Measurements from ENCODE around the gene AKT2.
A peak's percentile ranks its signal among the peaks of the same experiment; 100 is the strongest.
"Not testable (repeated sequence)": the region's sequence is repeated elsewhere in the genome, so short reads cannot be mapped to it uniquely, and the experiment has no call there.

AKT2 gene

DNA sequence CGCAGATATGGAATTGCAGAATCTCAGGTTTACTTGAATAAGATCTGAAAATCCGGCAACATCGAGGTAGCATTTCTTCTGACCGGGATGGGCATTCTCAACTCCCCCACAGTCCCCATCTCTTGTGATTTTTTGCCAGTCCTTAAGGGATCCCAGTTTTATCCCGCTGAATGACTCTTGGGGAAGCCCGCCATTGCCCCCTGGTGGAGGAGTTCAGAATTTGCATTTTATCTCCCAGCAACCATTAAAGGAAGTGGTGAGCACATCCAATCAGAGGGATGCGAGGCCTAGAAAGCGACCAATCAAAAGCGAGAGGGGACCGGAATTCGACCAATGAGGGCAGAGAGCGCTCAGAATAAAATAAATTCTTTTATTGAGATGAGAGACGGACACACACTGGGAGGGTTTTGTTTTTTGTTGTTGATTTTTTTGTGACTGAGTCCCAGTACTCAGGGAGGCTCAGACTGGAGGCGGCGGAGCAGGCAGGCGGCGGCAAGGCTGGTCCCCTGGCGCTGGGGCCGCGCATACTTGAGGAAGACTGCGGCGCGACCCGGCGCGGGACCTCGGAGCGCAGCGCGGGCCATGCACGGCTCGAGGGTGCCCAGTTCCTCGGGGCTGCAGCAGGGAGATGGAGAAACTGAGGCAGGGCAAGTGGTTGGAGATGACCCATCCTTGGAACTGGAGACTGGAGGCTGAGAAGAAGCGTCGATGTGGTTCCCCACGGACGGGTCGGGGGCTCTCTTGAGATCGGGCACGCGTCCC lies 63.1 kb downstream of the AKT2 start:
- peak; percentile 29 to 50 (median 40) for DNase-seq (ENCODE audit: low read depth in 2 of 3, low spot score in 2 of 3)

DNA sequence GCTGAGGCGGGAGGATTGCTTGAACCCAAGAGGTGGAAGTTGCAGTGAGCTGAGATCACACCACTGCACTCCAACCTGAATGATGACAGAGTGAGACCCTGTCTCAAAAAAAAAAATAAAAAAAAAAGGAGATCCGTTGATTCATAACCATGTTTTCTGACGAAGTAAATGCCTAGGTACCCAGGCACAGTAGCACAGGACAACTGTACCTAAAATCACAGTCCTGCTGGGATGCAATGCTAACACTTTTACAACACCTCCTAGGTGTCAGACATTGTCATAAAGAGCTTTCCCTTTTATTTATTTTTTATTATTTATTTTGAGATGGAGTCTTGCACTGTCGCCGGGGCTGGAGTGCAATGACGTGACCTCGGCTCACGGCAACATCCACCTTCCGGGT lies 64.5 kb downstream of the AKT2 start:
- DNase-seq (ENCODE audit: low read depth in 2 of 3, low spot score in 2 of 3) = no peak

DNA sequence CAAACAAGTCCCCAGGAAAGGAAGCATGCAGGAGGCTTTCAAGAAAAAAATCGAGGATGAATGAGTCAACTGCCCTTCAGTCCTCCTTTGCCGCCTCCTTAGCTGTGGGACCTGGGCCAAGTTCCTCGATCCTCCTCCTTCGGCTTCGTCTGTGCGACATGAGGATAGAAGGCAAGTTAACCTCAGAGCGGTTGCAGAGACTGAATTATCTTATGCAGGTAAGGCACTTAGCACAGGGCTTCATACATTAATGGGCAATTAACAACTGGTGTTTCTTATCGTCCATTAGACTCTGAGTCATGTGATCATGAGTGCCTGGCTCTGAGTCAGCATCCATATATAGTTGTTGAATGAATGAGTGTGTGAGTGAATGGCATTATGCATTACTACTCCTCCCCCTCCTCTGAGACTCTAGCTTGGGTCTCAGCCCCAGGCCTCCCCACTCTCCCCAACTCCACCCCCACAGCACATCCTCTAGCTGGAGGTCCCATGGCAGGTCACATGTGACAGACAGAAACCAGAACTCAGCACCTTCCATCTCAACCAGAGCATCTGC lies 65.3 kb downstream of the AKT2 start:
- no peak for DNase-seq (ENCODE audit: low read depth in 2 of 3, low spot score in 2 of 3)

DNA sequence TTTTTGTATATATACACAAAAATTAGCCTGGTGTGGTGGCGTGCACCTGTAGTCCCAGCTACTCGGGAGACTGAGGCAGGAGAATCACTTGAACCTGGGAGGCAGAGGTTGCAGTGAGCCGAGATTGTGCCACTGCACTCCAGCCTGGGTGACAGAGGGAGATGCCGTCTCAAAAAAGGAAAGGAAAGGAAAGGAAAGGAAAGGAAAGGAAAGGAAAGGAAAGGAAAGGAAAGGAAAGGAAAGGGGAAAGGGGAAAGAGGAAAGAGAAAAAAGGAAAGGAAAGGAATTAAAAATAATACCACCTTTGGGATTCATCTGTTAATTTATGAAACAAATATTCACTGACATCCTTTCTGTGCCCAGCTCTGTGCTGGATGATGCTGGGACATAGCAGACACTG lies 66.1 kb downstream of the AKT2 start:
- not testable (repeated sequence) for DNase-seq (ENCODE audit: low read depth in 2 of 3, low spot score in 2 of 3)

DNA sequence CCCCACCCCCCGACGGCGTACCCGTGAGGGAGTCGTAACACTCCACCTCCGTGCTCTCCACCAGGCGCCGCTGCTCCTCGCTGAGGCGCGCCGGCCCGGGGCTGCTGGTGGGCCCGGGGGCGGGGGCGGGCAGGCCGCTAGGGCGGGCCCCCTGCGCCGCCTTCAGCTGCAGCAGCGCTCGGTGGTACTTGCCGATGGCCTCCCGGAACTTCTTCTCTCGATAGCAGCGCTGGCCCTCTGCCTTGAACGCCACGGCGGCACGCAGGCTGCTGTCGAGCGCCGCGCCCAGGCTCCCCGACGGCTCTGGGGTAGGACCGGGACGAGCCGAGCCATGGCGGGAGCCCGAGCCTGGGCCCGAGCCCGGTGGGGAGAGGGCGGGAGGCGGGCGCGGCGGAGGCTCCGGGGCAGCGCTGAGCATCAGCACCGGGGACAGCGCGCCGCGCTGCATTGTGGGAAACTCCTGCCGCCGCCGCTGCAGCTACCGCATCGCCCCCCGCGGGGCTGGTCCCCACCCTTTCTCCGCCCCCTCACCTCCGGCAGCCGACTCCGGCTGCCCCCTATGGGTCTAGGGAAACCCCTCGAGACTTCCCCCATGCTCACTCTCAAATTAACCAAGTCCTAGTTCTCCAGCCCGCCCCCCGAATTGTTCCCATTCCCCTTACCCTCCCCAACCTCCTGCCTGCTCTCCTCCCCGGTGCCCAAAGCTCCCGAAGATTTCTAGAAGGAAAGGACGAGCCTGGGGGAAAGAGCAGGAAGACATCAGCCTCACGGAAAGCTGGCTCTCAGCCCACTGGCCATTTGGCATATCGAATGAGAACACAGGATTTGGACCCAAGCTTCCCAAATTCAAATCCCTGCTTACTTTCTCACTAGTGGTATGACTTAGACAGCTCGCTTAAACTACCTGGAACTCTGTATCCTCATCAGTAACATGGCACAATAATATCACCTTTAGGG lies 66.9 kb downstream of the AKT2 start, which contains the start of gene TTC9B:
TSS of gene TTC9B (minus strand) at position 451 of the 957 bp plus-strand sequence. CDS start at position 448, 3 bp downstream.
- DNase-seq (ENCODE audit: low read depth in 2 of 3, low spot score in 2 of 3) = peak in 1 of 3 experiments; percentile 11

DNA sequence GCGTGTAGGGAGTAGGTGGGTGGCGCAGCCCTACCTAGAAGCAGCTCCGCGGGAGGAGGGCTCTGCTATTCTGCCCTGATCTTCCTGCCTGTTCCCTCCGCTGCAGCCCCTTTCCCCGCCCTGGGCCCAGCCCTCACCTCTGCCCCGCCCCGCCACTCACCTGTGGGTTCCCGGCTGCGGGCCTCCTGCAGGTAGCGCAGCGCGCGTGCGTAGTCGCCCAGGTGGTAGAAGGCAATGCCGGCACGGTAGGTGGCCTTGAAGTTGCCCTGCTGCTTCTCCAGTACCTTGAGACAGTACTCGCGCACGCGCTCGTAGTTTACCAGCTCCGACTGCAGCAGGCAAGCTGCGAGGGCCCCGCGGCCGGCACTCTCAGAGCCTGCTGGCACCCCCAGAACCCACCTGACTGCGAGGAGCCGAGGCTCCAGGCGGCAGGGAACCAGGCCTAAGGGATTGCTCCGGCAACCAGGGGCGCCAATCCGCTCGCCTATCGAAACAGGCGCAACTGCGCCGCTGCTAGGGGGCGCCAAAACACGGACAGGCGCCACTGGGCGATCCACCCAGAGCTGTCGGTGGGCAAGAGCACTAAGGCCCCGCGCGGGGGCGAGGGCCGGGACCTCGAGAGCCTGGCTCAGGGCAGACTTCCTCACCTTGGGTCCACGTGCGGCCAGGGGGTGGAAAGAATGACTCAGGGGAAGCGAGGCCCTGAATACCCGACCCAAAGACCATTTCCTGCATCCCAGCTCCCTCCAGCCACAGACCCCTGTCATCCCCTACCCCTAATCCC lies 67.9 kb downstream of the AKT2 start:
- no peak for DNase-seq (ENCODE audit: low read depth in 2 of 3, low spot score in 2 of 3)

DNA sequence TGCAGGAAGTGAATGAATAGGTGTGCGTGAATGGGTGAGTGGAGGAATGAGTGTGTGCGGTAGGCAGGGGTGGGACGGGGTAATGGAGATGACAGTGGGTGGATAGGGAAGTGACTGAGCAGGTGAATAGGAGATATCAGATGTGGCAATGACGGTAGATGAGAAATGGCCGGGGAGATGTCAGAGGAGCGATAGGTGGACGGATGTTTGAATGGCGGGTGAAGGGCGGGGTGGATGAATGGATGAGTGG lies 68.4 kb downstream of the AKT2 start:
- no peak for DNase-seq (ENCODE audit: low read depth in 2 of 3, low spot score in 2 of 3)

DNA sequence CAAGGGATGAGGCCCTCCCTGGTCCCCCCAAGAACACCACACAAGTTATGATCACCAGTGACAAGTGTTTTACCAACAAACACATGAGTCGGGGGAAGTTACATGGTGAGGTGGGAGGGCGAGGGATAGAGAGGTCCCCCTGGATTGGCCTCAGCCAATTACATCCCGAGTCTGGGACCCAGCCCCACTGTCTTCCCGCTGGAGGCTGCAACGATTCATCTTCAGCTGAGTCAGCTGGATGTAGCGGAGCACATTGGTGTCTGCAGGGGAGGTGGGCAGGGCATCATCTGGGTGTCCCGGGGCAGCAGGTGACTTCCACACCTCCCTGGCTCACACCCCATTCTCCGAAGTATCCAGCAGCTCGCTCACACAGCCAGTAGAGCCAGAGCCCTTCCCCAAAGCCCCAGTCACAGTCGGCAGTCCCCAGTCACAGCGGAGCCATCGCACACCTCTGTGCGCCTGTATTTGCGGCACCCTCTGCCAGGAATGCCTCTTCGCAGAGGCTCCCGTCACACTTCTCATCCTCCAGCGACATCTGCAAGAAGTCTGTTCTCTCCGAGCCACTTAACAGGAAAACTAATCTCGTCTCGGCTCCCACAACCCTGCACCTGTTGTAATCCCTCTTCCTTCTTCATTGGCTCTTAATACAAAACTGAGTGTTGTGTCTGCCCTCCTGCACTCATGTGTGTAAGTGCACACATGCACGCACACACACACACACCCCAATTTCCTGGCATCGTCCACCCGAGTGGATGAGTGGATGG lies 69.0 kb downstream of the AKT2 start:
- DNase-seq (ENCODE audit: low read depth in 2 of 3, low spot score in 2 of 3) = no peak

DNA sequence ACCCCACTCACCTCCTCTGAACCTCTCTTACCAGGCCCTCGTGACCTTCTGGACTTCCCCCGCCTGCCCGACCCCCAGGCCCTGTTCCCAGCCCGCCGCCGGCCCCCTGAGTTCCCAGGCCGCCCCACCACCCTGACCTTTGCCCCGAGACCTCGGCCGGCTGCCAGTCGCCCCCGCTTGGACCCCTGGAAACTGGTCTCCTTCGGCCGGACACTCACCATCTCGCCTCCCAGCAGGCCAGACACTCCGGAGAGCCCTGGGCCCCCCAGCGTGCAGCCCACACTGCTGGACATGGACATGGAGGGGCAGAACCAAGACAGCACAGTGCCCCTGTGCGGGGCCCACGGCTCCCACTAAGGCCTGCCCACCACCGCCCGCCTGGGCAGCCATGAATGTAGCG lies 70.2 kb downstream of the AKT2 start:
- no peak for DNase-seq (ENCODE audit: low read depth in 2 of 3, low spot score in 2 of 3)

DNA sequence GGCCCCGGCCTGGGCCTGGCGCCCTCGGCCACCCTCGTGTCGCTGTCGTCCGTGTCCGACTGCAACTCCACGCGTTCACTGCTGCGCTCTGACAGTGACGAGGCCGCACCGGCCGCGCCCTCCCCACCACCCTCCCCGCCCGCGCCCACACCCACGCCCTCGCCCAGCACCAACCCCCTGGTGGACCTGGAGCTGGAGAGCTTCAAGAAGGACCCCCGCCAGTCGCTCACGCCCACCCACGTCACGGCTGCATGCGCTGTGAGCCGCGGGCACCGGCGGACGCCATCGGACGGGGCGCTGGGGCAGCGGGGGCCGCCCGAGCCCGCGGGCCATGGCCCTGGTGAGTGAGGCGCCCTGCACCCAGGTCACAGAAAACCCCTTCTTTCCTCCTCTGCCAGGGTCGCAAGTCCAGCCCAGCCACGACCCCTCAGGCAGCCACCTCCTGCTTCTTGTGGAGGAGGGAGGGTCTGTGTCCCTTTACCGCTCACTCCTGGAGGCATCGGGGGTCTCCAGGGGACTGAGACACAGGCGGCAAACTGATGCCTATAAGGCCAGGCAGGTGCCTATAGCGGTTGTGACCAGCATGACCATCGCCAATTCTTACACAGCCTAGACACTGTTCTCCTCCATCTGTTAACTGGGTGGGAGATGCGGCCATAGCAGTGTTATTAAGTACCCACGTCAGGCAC lies 71.1 kb downstream of the AKT2 start:
- DNase-seq (ENCODE audit: low read depth in 2 of 3, low spot score in 2 of 3) = no peak

DNA sequence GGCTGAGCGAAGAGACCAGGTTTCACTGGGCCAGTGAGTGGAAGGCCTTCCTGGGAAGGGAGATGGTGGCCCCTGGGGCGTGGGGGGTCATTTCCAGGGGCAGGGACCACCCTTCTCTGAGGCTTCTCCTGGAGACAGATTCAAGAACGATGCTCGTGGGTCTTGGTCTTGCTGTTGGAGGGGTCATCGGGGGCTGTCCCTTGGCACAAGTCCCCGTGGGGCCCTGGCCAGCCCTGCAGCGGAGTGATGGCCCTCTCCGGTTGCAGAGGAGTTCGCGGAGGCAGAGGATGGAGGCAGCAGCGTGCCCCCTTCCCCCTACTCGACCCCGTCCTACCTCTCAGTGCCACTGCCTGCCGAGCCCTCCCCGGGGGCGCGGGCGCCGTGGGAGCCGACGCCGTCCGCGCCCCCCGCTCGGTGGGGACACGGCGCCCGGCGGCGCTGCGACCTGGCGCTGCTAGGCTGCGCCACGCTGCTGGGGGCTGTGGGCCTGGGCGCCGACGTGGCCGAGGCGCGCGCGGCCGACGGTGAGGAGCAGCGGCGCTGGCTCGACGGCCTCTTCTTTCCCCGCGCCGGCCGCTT lies 71.8 kb downstream of the AKT2 start:
- DNase-seq (ENCODE audit: low read depth in 2 of 3, low spot score in 2 of 3) = no peak

DNA sequence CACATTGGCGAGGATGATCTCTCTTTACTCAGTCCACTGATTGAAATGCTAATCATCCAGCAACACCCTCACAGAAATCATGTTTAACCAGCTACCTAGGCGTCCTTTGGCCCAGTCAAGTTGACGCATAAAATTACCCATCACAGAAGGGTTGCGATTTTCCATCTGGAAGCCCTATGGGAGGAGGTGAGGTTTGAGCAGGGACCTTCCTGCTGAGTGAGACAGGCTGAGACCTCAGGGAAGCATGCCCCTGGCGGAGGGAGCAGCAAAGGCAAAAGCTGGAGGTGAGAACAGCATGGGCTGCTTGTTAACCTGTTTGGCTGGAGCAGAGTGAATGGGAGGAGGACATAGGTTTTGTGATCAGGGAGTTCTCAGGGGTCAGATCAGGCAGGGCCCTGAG lies 74.3 kb downstream of the AKT2 start:
- DNase-seq (ENCODE audit: low read depth in 2 of 3, low spot score in 2 of 3) = no peak

DNA sequence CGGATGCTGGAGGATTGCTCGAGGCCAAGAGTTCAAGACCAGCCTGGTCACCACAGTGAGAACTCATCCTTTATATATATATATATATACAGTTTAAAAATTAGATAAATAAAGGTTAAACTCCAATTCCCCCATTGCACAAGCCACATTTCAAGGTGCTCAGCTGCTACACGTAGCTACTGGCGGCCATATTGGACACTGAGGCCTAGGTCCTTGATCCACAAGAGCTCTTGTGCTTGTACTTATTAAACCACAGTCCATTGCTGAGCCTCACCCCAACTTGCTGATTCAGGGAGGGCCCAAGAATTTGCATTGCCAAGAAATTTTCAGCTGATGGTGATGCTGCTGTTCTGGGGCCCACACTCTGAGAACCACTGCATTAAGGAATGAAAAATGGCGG lies 76.5 kb downstream of the AKT2 start:
- DNase-seq (ENCODE audit: low read depth in 2 of 3, low spot score in 2 of 3) = no peak

DNA sequence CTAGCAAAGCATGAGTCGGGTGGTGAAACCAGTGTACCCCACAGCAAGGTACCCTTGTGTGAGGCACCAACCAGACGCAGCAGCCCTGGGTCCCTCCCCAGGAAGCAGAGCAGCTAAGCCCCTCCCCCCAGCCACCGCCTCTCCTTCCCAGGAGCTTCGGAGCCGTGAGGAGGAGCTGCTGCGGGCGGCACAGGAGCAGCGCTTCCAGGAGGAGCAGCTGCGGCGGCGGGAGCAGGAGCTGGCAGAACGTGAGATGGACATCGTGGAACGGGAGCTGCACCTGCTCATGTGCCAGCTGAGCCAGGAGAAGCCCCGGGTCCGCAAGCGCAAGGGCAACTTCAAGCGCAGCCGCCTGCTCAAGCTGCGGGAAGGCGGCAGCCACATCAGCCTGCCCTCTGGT lies 79.4 kb downstream of the AKT2 start:
- DNase-seq (ENCODE audit: low read depth in 2 of 3, low spot score in 2 of 3) = no peak

DNA sequence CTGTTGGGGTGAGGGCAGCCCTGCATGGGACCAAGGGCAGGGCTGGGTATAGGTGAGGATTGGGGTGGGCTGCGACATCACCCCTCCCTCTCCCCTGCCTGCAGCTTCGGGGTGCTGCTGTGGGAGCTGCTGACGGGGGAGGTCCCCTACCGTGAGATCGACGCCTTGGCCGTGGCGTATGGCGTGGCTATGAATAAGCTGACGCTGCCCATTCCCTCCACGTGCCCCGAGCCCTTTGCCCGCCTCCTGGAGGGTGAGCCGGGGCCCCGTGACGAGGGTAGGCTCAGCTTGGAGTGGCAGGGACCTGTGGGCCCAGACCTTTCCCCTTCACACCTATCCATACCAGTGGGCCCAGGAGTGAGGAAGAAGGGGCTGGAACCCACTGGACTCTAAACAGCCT lies 80.8 kb downstream of the AKT2 start:
- no peak for DNase-seq (ENCODE audit: low read depth in 2 of 3, low spot score in 2 of 3)

DNA sequence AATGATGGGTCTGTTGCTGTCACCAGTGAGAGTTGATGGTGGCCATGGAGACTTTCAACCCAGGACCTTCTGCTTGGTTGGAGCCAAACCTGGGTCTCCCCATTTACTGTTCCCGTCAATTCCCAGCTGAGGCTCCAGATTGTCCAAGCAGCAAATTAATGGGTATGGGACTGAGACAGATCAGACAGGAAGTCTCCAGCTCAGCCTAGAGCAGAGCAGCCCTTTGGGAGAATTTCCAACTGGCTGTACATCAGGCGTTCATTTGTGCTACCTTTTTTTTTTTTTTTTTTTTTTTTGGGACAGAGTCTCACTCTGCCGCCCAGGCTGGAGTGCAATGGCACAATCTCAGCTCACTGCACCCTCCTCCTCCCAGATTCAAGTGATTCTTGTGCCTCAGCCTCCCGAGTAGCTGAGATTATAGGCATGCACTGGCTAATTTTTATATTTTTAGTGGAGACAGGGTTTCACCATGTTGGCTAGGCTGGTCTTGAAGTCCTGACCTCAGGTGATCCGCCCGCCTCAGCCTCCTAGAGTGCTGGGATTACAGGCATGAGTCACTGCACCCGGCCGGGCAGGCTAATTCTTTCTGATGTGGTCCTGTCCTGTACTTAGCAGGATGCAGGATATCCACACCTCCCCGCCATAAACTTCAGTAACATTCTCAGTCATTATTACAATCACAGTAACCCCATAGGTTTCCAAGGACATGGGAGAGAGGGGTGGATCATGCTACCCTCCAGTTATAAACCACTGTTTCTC lies 84.6 kb downstream of the AKT2 start:
- no peak for DNase-seq (ENCODE audit: low read depth in 2 of 3, low spot score in 2 of 3)

DNA sequence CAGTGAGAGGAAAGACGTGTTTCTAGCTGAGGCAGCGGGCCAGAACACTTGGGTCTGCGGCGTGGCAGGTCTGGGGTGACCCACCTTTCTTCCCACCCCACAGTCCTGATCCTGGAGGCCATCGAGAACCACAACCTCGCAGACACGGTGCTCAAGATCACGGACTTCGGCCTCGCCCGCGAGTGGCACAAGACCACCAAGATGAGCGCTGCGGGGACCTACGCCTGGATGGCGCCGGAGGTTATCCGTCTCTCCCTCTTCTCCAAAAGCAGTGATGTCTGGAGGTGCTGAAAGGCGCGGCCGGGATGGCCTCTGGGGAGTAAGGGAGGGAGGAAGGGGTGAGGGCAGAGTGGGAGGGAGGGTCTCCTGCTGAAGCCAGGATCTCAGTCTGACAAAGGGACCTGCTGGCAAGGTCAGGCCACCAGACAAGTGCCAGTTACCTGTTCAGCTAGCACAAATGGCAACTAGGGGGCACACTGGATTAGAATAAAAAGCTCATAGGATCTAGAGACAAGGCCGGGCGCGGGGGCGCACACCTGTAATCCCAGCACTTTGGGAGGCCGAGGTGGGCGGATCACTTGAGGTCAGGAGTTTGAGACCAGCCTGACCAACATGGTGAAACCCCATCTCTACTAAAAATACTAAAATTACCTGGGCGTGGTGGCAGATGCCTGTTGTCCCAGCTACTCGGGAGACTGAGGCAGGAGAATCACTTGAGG lies 86.7 kb downstream of the AKT2 start:
- DNase-seq (ENCODE audit: low read depth in 2 of 3, low spot score in 2 of 3) = no peak

DNA sequence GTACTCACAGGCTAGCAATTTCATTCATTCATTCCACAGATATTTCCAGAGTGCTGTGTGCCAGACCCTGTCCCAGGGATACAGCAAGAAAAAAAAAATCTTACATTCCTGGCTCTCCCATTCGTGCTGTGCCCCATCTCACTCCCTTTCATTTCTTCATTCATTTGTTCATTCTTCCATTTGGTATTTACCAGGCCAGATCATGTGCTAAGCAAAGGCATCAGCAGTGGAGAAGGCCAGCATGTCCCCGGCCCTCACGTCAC lies 91.6 kb downstream of the AKT2 start:
- no peak for DNase-seq (ENCODE audit: low read depth in 2 of 3, low spot score in 2 of 3)
